GM19467 (cell line): ENCODE results near the gene FBLN5.
A peak's percentile ranks its signal among the peaks of the same experiment; 100 is the strongest.

Experiments
- ATAC-seq: cut with Tn5 transposase; IDR thresholded peaks from one replicate; pipeline ENCODE4 v1.9.1; 2021; ENCODE audit warnings: mild to moderate bottlenecking, moderate library complexity; ENCODE audit not compliant: unreplicated experiment

Gene FBLN5

GRCh38 chr14:91947475-91948184, at the start of gene FBLN5:
Gene FBLN5, minus strand, starts transcription at chr14:91947694. Its CDS starts 465 bp downstream, at chr14:91947229.
- ATAC-seq: no peak

- no peak for ATAC-seq
Measured at GRCh38 chr14:91996948-91997371, 49.5 kb upstream of the FBLN5 start.

GRCh38 chr14:91987192-91987591, 39.7 kb upstream of the FBLN5 start:
- no peak for ATAC-seq

- no peak for ATAC-seq
Measured at GRCh38 chr14:91985521-91986255, 38.2 kb upstream of the FBLN5 start.

GRCh38 chr14:91985008-91985407, 37.5 kb upstream of the FBLN5 start:
- ATAC-seq: no peak

DNA sequence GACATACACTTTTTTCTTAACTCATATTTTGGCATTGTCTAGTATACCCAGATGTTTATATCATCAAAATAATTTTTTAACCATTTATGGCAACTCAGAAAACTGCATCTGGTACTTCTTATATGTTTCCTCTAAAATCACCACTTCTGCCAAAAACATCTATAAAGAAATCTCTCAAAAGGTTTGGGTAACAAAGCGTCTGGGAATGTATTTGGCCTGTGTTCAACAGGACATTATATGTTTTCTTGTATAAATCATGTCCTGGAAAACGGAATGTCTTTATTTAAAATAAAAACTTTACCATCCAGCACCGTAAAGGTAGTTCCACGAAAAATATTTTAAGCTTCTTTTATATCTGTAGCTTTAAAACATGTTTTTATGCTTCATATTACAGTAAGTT, 36.1 kb upstream of the FBLN5 start:
- ATAC-seq: no peak

DNA sequence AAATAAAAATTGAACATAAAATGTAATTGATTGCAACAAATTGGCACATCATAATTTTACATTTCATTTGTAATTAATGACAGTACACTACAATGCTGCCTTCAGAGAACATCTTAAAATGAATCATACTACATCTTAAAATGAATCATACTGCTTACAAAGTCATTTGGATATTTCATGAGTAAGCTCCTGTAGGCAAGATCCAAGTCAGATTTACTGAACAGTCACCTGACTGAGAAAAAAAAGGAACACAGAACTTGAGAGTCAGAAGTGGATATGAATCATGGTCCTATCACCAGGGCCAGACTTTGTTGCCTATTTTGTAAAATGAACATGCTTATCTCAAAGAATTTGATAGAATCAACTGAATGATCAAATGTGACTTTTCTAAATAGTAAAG, 32.7 kb upstream of the FBLN5 start:
- peak; percentile 43 for ATAC-seq

DNA sequence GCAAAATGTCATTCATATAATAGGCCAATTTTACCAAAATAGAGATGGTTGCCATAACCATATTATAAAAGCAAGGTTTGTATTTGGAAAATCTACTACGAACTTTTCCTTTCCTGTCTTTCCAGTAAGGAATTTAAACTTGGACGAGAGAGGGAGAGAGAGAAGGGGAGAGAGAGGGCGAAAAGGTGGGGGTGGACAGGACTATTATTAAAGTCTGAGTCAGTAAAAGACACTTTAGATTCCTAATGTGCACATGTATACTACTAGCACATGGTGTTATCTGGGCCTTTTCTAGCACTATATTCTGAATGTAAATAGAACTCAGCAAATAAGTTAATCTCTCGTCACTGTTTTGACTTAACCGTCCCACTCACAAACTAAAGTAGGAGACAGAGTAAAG, 30.4 kb upstream of the FBLN5 start:
- ATAC-seq: no peak

DNA sequence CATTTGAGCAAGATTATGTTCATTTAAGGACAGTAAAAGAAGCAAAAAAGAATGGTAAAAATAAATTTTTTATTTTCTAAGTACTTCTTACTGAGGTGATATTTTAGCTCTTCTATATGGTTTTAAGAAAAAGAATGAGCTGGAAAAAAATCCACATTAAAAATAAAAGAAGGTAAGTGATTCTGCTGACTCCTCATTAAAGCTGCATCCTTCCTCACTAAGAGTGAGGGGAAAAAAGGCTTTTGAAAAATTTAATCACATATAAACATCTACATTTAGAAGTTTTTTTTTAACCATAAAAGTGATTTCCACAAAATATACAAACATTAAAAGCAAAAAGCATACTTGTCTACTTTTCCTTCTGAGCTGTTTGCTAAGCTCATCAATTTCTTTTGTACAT, 28.3 kb upstream of the FBLN5 start:
- ATAC-seq: no peak

DNA sequence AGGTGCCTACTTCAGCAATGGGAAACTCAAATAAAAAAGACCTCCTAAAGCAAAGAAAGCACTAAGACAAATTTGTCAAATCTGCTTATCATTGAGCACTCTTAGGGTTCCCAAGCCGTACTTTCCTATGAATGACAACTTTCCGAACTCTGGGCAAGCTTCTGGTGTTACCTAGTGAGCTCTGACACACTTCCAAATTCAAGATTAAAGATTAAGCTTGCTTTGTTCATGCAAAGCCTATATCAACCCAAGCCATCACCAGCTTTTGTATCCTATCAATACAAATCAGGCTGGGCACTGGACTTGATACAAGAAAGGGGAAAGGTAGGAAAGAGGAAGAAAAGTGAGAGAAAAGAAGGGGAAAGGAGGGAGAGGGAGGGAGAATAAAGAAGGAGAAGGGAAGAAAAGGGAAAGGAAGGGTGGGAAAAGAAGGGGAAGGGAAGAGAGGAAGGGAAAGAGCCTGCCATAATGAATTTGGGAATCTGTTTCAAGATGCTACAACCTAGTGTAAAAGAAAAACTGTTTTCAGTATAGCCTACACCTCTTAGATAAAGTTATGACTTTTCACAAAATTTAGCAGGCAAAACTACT, 23.8 kb upstream of the FBLN5 start:
- ATAC-seq: no peak

- no peak for ATAC-seq
Measured at GRCh38 chr14:91968280-91968679, 20.8 kb upstream of the FBLN5 start.

DNA sequence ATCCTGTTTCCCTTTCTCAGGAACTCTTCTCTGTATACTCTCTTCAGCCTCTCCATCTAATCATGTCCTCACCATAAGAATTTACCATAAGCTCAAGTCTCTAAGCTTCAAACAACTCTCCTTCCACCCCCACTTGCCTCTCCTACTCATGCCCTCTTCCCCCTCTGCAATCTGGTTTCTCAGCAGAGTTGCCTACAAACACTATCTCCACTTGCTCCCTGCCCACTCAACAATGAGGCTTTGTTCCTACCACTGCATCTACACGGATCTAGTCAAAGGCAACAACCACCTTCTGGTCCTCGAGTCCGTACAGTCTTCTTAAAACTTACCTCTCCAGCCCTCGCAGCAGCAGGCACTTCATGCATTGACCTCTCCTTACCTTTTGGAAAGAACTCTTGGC, 17.2 kb upstream of the FBLN5 start:
- no peak for ATAC-seq

- ATAC-seq: no peak
Measured at GRCh38 chr14:91964011-91964410, 16.5 kb upstream of the FBLN5 start.

DNA sequence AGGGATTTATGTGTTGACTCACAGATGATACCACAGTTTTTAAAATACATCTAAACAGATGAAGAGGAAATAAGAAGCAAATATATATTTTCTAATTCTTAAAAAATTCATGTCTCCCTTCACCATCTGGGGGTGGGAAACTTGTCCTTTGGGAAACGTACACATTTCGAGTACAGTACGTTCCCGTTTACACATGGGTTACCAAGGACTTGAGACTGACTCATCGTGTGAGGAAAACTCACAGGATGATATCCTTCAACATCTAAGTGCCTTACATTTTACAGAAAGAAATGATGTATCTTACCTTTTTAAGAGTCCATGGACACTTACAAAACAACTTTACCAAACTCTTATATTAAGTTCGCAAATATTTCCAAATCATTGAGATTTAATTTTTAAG, 16.0 kb upstream of the FBLN5 start:
- ATAC-seq: no peak

DNA sequence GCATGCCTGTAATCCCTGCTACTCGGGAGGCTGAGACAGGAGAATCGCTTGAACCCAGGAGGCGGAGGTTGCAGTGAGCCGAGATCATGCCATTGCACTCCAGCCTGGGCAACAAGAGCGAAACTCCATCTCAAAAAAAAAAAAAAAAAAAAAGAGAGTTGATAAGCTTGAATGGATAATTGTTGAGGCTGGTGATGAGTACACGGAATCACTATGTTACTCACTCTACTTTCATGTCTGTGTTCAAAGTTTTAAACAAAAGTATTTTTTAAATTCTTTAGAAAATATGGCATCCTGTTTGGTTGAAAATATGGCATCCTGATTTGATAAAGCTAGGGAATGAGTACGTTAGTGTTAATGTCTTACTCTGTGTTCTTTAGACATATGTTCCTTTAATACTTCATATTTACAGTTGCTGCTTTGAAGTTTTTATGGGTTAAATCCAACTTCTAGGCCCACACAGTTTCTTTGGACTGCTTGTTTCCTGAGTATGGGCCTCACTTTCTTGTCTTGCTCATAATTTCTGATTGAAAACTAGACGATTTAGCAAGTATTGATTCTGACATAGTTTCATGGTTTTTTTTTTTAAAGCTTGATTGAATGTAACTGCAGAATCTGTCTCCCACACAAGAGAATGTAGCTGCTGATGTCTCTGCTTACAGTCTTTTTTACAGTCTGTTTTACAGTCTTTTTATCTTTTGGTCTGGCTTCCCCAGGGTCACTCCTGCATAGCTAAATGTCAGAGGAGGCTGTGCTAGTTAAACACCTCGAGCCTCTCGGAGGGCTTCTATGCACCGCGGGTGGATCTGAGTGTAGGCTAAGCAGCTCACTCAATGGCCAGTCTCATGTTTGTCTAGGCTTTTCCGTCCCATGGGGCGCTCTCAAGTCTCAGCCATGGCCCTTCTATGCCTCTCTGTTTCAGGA, 14.1 kb upstream of the FBLN5 start:
- no peak for ATAC-seq

GRCh38 chr14:91957876-91958313, 10.4 kb upstream of the FBLN5 start:
- no peak for ATAC-seq

GRCh38 chr14:91956616-91957015, 9.1 kb upstream of the FBLN5 start:
- no peak for ATAC-seq

GRCh38 chr14:91955168-91955567, 7.7 kb upstream of the FBLN5 start:
- ATAC-seq: no peak

GRCh38 chr14:91953170-91953985, 5.9 kb upstream of the FBLN5 start:
- ATAC-seq: no peak
